Activated T-helper 2 cell treated with anti-CD3 and anti-CD28 coated beads, Interferon-gamma antibody, Interleukin-2, Interleukin-4, amounts not matched to agents 10 μg/mL and 5 μg/mL and 100 μg/mL, durations not matched to agents 14 hours and 24 hours and 36 hours (primary cell): Measurements from ENCODE around the gene ECPAS. TPM values are rescaled to one million over a fixed set of nuclear protein-coding genes. Genes with fewer than 3 reads are reported as not detected.
"Not testable (repeated sequence)": the region's sequence is repeated elsewhere in the genome, so short reads cannot be mapped to it uniquely, and the experiment has no call there.

Experiments used
- DNase-seq: peaks from one replicate; pipeline ENCODE4 v3.0.0; 2021; ENCODE audit warnings: low spot score
- H3K27ac Mint-ChIP-seq: one replicate; pipeline ENCODE4 v1.8.0; 2021; ENCODE audit warnings: mixed read lengths
- H3K27me3 Mint-ChIP-seq: one replicate; pipeline ENCODE4 v1.8.0; 2021; ENCODE audit warnings: low read depth, mixed read lengths
- H3K36me3 Mint-ChIP-seq: one replicate; pipeline ENCODE4 v1.8.0; 2021; ENCODE audit warnings: low read depth, mixed read lengths
- H3K4me1 Mint-ChIP-seq: one replicate; pipeline ENCODE4 v1.8.0; 2021; ENCODE audit warnings: low read depth, mixed read lengths
- H3K4me3 Mint-ChIP-seq: one replicate; pipeline ENCODE4 v1.8.0; 2021; ENCODE audit warnings: low read depth, mild to moderate bottlenecking, moderate library complexity, mixed read lengths
- H3K9me3 Mint-ChIP-seq: one replicate; pipeline ENCODE4 v1.8.0; 2021; ENCODE audit warnings: mixed read lengths
- intact Hi-C: fragments of 100-400 bp; cut with micrococcal nuclease; formaldehyde crosslinking; loops from one replicate; pipeline ENCODE4 v1.15.1; 2023
- total RNA-seq: library from RNA; stranded (reverse); gene quantifications from 2 replicates; pipeline ENCODE4 v1.2.3, GENCODE V29; 2022

Gene ECPAS
- total RNA-seq, 1 donor from 2014 or later, result 96.8 TPM

- peaks cover 17% of the 10 kb centered on the region for H3K27me3 Mint-ChIP-seq
- no peak for DNase-seq
- no peak overlapping the region for H3K4me3 Mint-ChIP-seq
- H3K9me3 Mint-ChIP-seq, result no peaks in the 10 kb centered on the region
- intact Hi-C loops, result no loop called here
- peaks cover 7% of the 10 kb centered on the region for H3K4me1 Mint-ChIP-seq
- no peak overlapping the region for H3K27ac Mint-ChIP-seq
- no peaks in the 10 kb centered on the region for H3K36me3 Mint-ChIP-seq
Observed at GRCh38 chr9:111350556-111350955, 133.6 kb downstream of the ECPAS start.

- DNase-seq, result no peak
- Mint-ChIP-seq H3K36me3 (no peaks in the 10 kb centered on the region), H3K27me3 (peaks cover 17% of the 10 kb centered on the region), H3K4me1 (peaks cover 7% of the 10 kb centered on the region), H3K27ac (no peak overlapping the region), H3K9me3 (no peaks in the 10 kb centered on the region), H3K4me3 (no peak overlapping the region)
- intact Hi-C loops, result no loop called here
Observed at GRCh38 chr9:111349766-111350165, 134.4 kb downstream of the ECPAS start.

GRCh38 chr9:111348821-111349271 lies 135.3 kb downstream of the ECPAS start:
- Mint-ChIP-seq H3K36me3 (no peaks in the 10 kb centered on the region), H3K4me3 (no peak overlapping the region), H3K9me3 (no peaks in the 10 kb centered on the region), H3K27ac (no peak overlapping the region), H3K27me3 (peaks cover 17% of the 10 kb centered on the region), H3K4me1 (peaks cover 6% of the 10 kb centered on the region)
- intact Hi-C loops, result no loop called here
- DNase-seq, result no peak

- H3K27ac Mint-ChIP-seq, H3K4me1 Mint-ChIP-seq, H3K4me3 Mint-ChIP-seq, DNase-seq, H3K27me3 Mint-ChIP-seq, H3K9me3 Mint-ChIP-seq, H3K36me3 Mint-ChIP-seq, intact Hi-C loops: not testable (repeated sequence)
Observed at GRCh38 chr9:111334318-111334863, 149.8 kb downstream of the ECPAS start.

GRCh38 chr9:111330124-111330523 lies 154.1 kb downstream of the ECPAS start, which contains the start of gene OR2K2:
Gene OR2K2, minus strand, starts transcription at chr9:111330224. Its CDS starts 1,791 bp downstream, at chr9:111328433.
- intact Hi-C loops, result no loop called here
- peaks cover 2% of the 10 kb centered on the region for H3K27me3 Mint-ChIP-seq

GRCh38 chr9:111320631-111321030 lies 163.6 kb downstream of the ECPAS start:
- intact Hi-C loops, result no loop called here
- Mint-ChIP-seq H3K36me3 (no peaks in the 10 kb centered on the region), H3K9me3 (peaks cover 7% of the 10 kb centered on the region), H3K27ac (no peak overlapping the region), H3K4me1 (no peaks in the 10 kb centered on the region), H3K27me3 (no peaks in the 10 kb centered on the region), H3K4me3 (no peak overlapping the region)
- DNase-seq, result no peak

More at GRCh38 chr9:111330124-111330523, 154.1 kb downstream of the ECPAS start, which contains the start of gene OR2K2:
- no peaks in the 10 kb centered on the region for H3K9me3 Mint-ChIP-seq
- H3K4me1 Mint-ChIP-seq, result peaks cover 3% of the 10 kb centered on the region
- no peak within 1 kb of the TSS for H3K4me3 Mint-ChIP-seq
- DNase-seq, result no peak
- no peak within 1 kb of the TSS for H3K27ac Mint-ChIP-seq
- H3K36me3 Mint-ChIP-seq, result no peaks in the 10 kb centered on the region

GRCh38 chr9:111316796-111317195 lies 167.4 kb downstream of the ECPAS start:
- H3K4me3 Mint-ChIP-seq, result no peak overlapping the region
- no peaks in the 10 kb centered on the region for H3K36me3 Mint-ChIP-seq
- no peak overlapping the region for H3K27ac Mint-ChIP-seq
- DNase-seq, result no peak
- H3K4me1 Mint-ChIP-seq, result no peaks in the 10 kb centered on the region
- intact Hi-C loops, result no loop called here
- peaks cover 4% of the 10 kb centered on the region for H3K9me3 Mint-ChIP-seq
- H3K27me3 Mint-ChIP-seq, result peaks cover 2% of the 10 kb centered on the region

Other genes with a start within 250 kb of the ECPAS start
- not detected in 2 replicates for gene OR2K2, start 154.2 kb downstream of the ECPAS start, total RNA-seq
- gene ZNF483, start 40.8 kb upstream of the ECPAS start, total RNA-seq, result 3.1 and 3.2 TPM in 2 replicates
- gene PTGR1, start 115.3 kb upstream of the ECPAS start, total RNA-seq, result 1.4 and 1.8 TPM in 2 replicates
- gene DNAJC25, start 147.0 kb upstream of the ECPAS start, total RNA-seq, result 7.3 and 7.4 TPM in 2 replicates
- 30.7 and 30.9 TPM in 2 replicates for gene GNG10, start 177.2 kb upstream of the ECPAS start, total RNA-seq